A673 (cell line): Measurements from ENCODE around the gene INPP5A. TPM values are rescaled to one million over a fixed set of nuclear protein-coding genes. Genes with fewer than 3 reads are reported as not detected.

ENCODE experiments used
- BruUV-seq: library from RNA; stranded (reverse); fragments of 400-500 nt; replicated peaks from 2 replicates; lab custom pipeline; 2021; lab: Mats Ljungman, UMichigan
- CTCF ChIA-PET: fragments of 300-600 bp; sonication (Branson Sonifier 250); formaldehyde crosslinking; loops from one replicate; lab custom pipeline; 2022; ENCODE audit warnings: antibody characterized with exemption; lab: Charles Lee
- POLR2A ChIA-PET: fragments of 300-600 bp; sonication (Branson Sonifier 250); formaldehyde crosslinking; loops from one replicate; lab custom pipeline; 2022; ENCODE audit warnings: antibody characterized with exemption; ENCODE audit not compliant: low non-redundant PET; lab: Charles Lee
- DNase-seq: peaks from one replicate; pipeline ENCODE4 v3.0.0-alpha.2; 2015; ENCODE audit warnings: low spot score
- H3K27ac ChIP-seq: fragments of 200-600 bp; sonication (generic); 2 replicates; pipeline ENCODE4 v1.5.1; 2016; ENCODE audit warnings: mixed run types, low read depth, mild to moderate bottlenecking, mixed read lengths, antibody characterized with exemption, low read length; ENCODE audit not compliant: poor library complexity, severe bottlenecking
- H3K27me3 ChIP-seq: fragments of 200-600 bp; sonication (generic); replicated peaks from 2 replicates; pipeline ENCODE4 v1.6.1; 2017; ENCODE audit warnings: mixed run types, low read depth, mild to moderate bottlenecking, mixed read lengths, antibody characterized with exemption, low read length; ENCODE audit not compliant: insufficient read depth, poor library complexity
- H3K36me3 ChIP-seq: fragments of 200-600 bp; sonication (generic); 2 replicates; pipeline ENCODE4 v1.6.1; 2016; ENCODE audit warnings: mixed run types, mild to moderate bottlenecking, mixed read lengths, antibody characterized with exemption, low read length; ENCODE audit not compliant: insufficient read depth, poor library complexity, severe bottlenecking
- H3K4me1 ChIP-seq: fragments of 200-600 bp; sonication (generic); 2 replicates; pipeline ENCODE4 v1.6.1; 2017; ENCODE audit warnings: mixed run types, mild to moderate bottlenecking, mixed read lengths, antibody characterized with exemption, low read length; ENCODE audit not compliant: insufficient read depth, poor library complexity, severe bottlenecking
- H3K4me3 ChIP-seq: fragments of 200-600 bp; sonication (generic); 2 replicates; pipeline ENCODE4 v1.5.1; 2016; ENCODE audit warnings: low read depth, mixed run types, mild to moderate bottlenecking, mixed read lengths, low read length; ENCODE audit not compliant: poor library complexity, severe bottlenecking
- H3K9me3 ChIP-seq: fragments of 200-600 bp; sonication (generic); 2 replicates; pipeline ENCODE4 v1.6.1; 2016; ENCODE audit warnings: mixed run types, low read depth, mild to moderate bottlenecking, mixed read lengths, antibody characterized with exemption, low read length; ENCODE audit not compliant: poor library complexity, severe bottlenecking
- CTCF ChIP-seq: fragments of 300-800, 200-600 bp; sonication (generic); conservative IDR thresholded peaks from 2 replicates; pipeline ENCODE4 v1.5.1; 2017; ENCODE audit warnings: low read depth, mild to moderate bottlenecking, antibody characterized with exemption, low read length, moderate library complexity, mixed read lengths
- EZH2 ChIP-seq: fragments of 200-600 bp; sonication (generic); IDR thresholded peaks from 2 replicates; pipeline ENCODE4 v1.6.1; 2017; ENCODE audit warnings: borderline replicate concordance, low read depth, mild to moderate bottlenecking, mixed read lengths, antibody characterized with exemption, low read length; ENCODE audit not compliant: poor library complexity, severe bottlenecking
- intact Hi-C: fragments of 100-400 bp; cut with micrococcal nuclease; formaldehyde crosslinking; loops from one replicate; pipeline ENCODE4 v1.10.0; 2022; ENCODE audit not compliant: unreplicated experiment
- total RNA-seq: library from RNA; stranded (reverse); gene quantifications from 2 replicates; pipeline ENCODE4 v1.2.3, GENCODE V29; 2021

INPP5A gene
- total RNA-seq, 1 experiment from 2014 or later, result 21.8 TPM

GRCh38 chr10:132687181-132687892 lies 149.8 kb downstream of the INPP5A start:
- H3K9me3 ChIP-seq, result no peaks in the 10 kb centered on the region
- peaks cover 1% of the 10 kb centered on the region for H3K27me3 ChIP-seq
- H3K36me3 ChIP-seq, result no peaks in the 10 kb centered on the region
- TF ChIP-seq EZH2, result no peak
- no peak for TF ChIP-seq CTCF
- H3K27ac ChIP-seq, result no peak overlapping the region
- POLR2A ChIA-PET, result no interaction called here
- intact Hi-C loops, result no loop called here
- no peaks in the 10 kb centered on the region for H3K4me1 ChIP-seq
- H3K4me3 ChIP-seq, result no peak overlapping the region
- CTCF ChIA-PET, result no interaction called here
- BruUV-seq, result no TSS peak
- no peak for DNase-seq

- ChIA-PET POLR2A (no interaction called here), CTCF (no interaction called here)
- Histone ChIP-seq H3K9me3 (no peaks in the 10 kb centered on the region), H3K36me3 (no peaks in the 10 kb centered on the region), H3K4me1 (no peaks in the 10 kb centered on the region), H3K27me3 (peaks cover 6% of the 10 kb centered on the region), H3K27ac (no peak overlapping the region), H3K4me3 (no peak overlapping the region)
- DNase-seq, result no peak
- intact Hi-C loops, result no loop called here
- BruUV-seq, result no TSS peak
- TF ChIP-seq EZH2 (no peak), CTCF (no peak)
These were observed 150.4 kb downstream of the INPP5A start for GRCh38 chr10:132687893-132688579.

GRCh38 chr10:132688580-132689420 lies 151.2 kb downstream of the INPP5A start:
- no peaks in the 10 kb centered on the region for H3K9me3 ChIP-seq
- H3K27me3 ChIP-seq, result peaks cover 6% of the 10 kb centered on the region
- H3K4me3 ChIP-seq, result no peak overlapping the region
- TF ChIP-seq EZH2 (no peak), CTCF (no peak)
- no peaks in the 10 kb centered on the region for H3K36me3 ChIP-seq
- ChIA-PET CTCF (no interaction called here), POLR2A (no interaction called here)
- H3K4me1 ChIP-seq, result no peaks in the 10 kb centered on the region
- BruUV-seq, result no TSS peak
- no peak overlapping the region for H3K27ac ChIP-seq
- intact Hi-C loops, result no loop called here
- no peak for DNase-seq
